HUES64 (cell line): Measurements from ENCODE around the gene CBLN1.
"Not testable (repeated sequence)": the region's sequence is repeated elsewhere in the genome, so short reads cannot be mapped to it uniquely, and the experiment has no call there.

ENCODE experiments used
- H3K27ac ChIP-seq: 2 replicates; pipeline ENCODE4 v1.7.0; 2013; ENCODE audit warnings: low read depth, low read length, inconsistent platforms
- H3K27me3 ChIP-seq: 2 replicates; pipeline ENCODE4 v1.6.1; 2013; ENCODE audit warnings: mild to moderate bottlenecking, low read length; ENCODE audit not compliant: insufficient read depth
- H3K36me3 ChIP-seq: 2 replicates; pipeline ENCODE4 v1.6.1; 2013; ENCODE audit warnings: mild to moderate bottlenecking, low read length; ENCODE audit not compliant: insufficient read depth
- H3K4me1 ChIP-seq: 2 replicates; pipeline ENCODE4 v1.6.1; 2013; ENCODE audit warnings: mild to moderate bottlenecking, low read length, moderate library complexity; ENCODE audit not compliant: insufficient read depth
- H3K4me3 ChIP-seq: 2 replicates; pipeline ENCODE4 v1.5.1; 2013; ENCODE audit warnings: mild to moderate bottlenecking, low read length, moderate library complexity
- H3K9ac ChIP-seq: 2 replicates; pipeline ENCODE4 v1.6.1; 2013; ENCODE audit warnings: mild to moderate bottlenecking, low read depth, low read length
- H3K9me3 ChIP-seq: 2 replicates; pipeline ENCODE4 v1.6.1; 2013; ENCODE audit warnings: low read depth, low read length; ENCODE audit not compliant: insufficient read depth
- WGBS: fragments of 150-250, 120-280 bp; methylation state at CpG from one replicate; pipeline ENCODE4 v1.1.7; 2013; ENCODE audit warnings: missing lambda C conversion rate; 5-methylcytosine and 5-hydroxymethylcytosine counted together

CBLN1 gene

DNA sequence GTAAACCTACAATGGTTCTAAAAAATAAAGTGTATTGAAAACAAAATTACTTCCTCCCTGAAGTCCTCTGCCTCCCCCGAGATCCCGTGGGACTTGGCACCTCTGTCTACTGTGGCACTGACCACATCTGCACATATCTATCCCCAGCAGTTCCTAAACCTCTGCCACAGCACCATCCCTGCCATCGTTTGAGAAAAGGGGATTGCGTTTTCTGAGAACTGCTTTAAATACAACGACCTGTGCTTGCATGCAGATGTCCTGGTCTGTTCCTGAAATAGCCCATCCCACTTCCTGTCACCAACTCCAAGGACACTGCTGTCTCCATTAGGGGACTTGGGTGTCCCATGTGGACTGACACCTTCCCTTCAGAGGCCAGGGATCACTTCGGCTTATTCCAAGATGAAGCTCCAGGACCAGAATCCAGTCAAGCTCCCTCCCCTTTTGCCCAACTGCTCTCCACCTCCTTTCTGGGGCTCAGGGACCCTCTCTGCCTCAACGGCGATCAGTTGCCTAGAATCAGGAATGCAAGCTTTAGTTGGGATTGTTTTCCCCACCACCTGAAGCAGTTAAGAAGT, 20.6 kb downstream of the CBLN1 start:
- no peak overlapping the region for H3K9ac ChIP-seq
- no peak overlapping the region for H3K27ac ChIP-seq
- no peak overlapping the region for H3K4me3 ChIP-seq
- H3K9me3 ChIP-seq: no peaks in the 10 kb centered on the region
- H3K4me1 ChIP-seq: 0 out of 2 replicates have a peak, but pooled peaks cover 3% of the 10 kb centered on the region
- H3K27me3 ChIP-seq: no peaks in the 10 kb centered on the region; the same call in 1 of the 2 replicates
- no peaks in the 10 kb centered on the region for H3K36me3 ChIP-seq
- WGBS: 73% methylated on average over 8 of the region's 8 CpGs

DNA sequence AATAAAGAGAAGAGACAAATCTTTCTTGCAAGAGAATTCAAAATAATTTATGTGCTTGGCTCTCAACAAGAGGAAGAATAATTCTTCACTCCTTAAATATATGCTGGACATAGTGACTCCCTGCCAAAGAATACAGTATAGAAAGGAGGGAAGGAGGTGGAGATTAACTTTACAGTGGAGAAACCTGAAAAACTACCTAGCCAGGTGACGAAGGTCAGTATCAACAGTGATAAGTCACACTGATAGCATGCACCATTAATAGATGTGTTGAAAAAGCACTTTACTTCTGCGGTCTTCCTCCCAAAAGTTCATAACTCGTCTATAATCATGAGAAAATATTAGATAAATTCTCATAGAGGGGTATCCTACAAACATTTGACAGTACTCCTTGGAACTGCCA, 21.4 kb downstream of the CBLN1 start:
- Histone ChIP-seq H3K36me3 (no peaks in the 10 kb centered on the region), H3K4me3 (no peak overlapping the region), H3K9me3 (no peaks in the 10 kb centered on the region), H3K9ac (no peak overlapping the region), H3K27ac (no peak overlapping the region), H3K27me3 (no peaks in the 10 kb centered on the region; the same call in 1 of the 2 replicates), H3K4me1 (0 out of 2 replicates have a peak, but pooled peaks cover 3% of the 10 kb centered on the region)
- 83% methylated on average over 1 of the region's 3 CpGs for WGBS

DNA sequence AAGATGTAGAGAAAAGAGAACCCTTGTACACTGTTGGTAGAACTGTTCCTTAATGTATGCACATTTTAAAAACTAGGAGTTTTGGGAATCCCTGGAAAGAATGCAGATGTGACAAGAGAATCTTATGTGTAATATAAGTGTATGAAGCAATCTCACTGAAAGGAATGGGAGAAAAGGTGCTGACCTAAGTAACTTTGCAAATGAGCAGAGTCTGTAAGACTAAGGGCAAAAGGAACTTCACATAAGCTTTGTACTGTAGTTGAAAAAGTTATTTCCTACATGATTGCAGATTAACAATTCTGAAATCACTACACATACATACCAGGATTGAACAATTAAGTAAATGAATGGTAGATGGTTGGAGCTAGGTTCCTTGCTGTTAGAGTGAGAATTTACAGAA, 22.3 kb downstream of the CBLN1 start:
- Histone ChIP-seq H3K9ac (no peak overlapping the region), H3K4me1 (0 out of 2 replicates have a peak, but pooled peaks cover 3% of the 10 kb centered on the region), H3K27ac (no peak overlapping the region), H3K4me3 (no peak overlapping the region), H3K9me3 (no peaks in the 10 kb centered on the region), H3K36me3 (no peaks in the 10 kb centered on the region), H3K27me3 (no peaks in the 10 kb centered on the region; the same call in 1 of the 2 replicates)

DNA sequence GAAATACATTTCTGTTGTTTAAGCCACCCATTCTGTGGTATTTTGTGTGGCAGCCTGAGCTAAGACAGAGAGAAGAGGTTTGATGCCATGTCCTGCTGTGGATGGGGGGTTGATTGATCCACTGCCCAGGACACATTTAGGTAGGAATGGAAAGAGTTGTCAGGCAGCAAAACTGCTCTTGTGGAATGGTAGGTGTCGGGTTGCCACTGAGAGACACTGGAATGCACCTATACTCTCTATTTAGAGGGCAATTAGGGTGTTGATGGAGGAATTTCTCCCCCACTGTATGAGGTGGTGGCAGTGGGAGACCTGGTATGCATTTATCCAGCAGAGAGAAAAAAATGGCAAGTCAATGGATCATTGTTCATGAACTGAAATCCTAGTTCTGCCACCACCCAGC, 30.9 kb downstream of the CBLN1 start:
- Histone ChIP-seq H3K4me1 (peaks cover 16% of the 10 kb centered on the region), H3K9me3 (no peaks in the 10 kb centered on the region), H3K36me3 (no peaks in the 10 kb centered on the region), H3K4me3 (no peak overlapping the region), H3K9ac (no peak overlapping the region), H3K27me3 (no peaks in the 10 kb centered on the region), H3K27ac (no peak overlapping the region)
- WGBS: 71% methylated on average over 1 of the region's 1 CpG

DNA sequence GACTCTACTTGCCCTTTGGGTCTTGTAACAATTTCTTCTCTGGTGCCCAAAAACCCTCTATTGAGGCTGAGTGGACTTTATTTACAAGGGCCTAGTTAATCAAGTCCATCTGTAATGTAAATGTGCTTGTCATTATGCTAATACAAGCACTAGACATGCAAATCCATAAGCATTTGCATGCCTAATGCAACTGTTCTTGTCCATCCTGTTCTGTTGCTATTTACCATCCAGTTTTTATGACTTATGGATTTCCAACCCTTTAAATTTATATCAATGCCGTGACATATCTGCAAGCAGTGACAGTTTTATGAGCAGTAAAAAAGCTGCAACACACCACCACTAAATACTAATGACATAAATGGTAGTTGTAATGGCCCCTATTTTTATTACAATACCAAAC, 33.4 kb downstream of the CBLN1 start:
- 86% methylated on average over 1 of the region's 1 CpG for WGBS
- Histone ChIP-seq H3K4me3 (no peak overlapping the region), H3K4me1 (peaks cover 16% of the 10 kb centered on the region), H3K36me3 (no peaks in the 10 kb centered on the region), H3K9me3 (no peaks in the 10 kb centered on the region), H3K27me3 (0 out of 2 replicates have a peak, but pooled peaks cover 1% of the 10 kb centered on the region), H3K9ac (no peak overlapping the region), H3K27ac (no peak overlapping the region)

DNA sequence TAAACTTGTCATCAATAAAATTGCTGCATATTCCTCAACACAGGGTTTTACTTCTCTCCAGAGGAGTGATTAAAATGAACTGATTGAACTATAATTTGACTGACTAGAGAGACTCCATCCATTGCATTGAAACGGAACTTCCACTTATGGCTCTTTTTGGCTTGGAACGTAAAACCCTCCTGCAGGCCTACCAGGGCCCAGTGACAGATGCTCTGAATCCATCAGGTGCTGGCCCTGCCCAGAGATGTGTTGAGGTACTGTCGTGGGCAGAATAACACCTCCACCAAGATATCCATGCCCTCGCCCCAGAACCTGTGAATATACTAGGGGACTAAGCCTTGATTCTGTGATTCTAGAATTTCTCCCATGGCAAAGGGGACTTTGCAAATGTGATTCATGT, 45.4 kb downstream of the CBLN1 start:
- Histone ChIP-seq H3K4me3 (no peak overlapping the region), H3K9ac (no peak overlapping the region), H3K9me3 (no peaks in the 10 kb centered on the region), H3K27ac (no peak overlapping the region), H3K4me1 (no peaks in the 10 kb centered on the region), H3K36me3 (no peaks in the 10 kb centered on the region), H3K27me3 (no peaks in the 10 kb centered on the region)
- 85% methylated on average over 4 of the region's 4 CpGs for WGBS

DNA sequence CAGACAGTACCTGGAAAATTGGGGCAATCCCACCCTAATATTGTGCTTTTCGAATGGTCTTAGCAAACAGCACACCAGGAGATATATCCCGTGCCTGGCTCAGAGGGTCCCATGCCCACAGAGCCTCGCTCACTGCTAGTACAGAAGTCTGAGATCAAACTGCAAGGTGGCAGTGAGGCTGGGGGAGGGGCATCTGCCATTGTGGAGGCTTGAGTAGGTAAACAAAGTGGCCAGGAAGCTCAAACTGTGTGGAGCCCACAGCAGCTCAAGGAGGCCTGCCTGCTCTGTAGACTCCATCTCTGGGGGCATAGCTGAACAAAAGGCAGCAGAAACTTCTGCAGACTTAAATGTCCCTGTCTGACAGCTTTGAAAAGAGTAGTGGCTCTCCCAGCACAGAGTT, 53.3 kb downstream of the CBLN1 start:
- not testable (repeated sequence) for H3K27me3 ChIP-seq, H3K27ac ChIP-seq, H3K9me3 ChIP-seq, H3K9ac ChIP-seq, H3K36me3 ChIP-seq, H3K4me1 ChIP-seq, H3K4me3 ChIP-seq
- 92% methylated on average over 3 of the region's 3 CpGs for WGBS
